Neural cell (in vitro differentiated cells): ENCODE results near the gene VWF. TPM values are rescaled to one million over a fixed set of nuclear protein-coding genes. Genes with fewer than 3 reads are reported as not detected.

Experiments
- H2AFZ ChIP-seq: fragments of 200-600, 300-800 bp; sonication (generic), shearing (Covaris generic); 2 replicates; pipeline ENCODE4 v1.6.0; 2014; ENCODE audit warnings: low read depth, mild to moderate bottlenecking, antibody characterized with exemption, low read length, moderate library complexity
- H3F3A ChIP-seq: fragments of 200-600 bp; shearing (Covaris generic); 2 replicates; pipeline ENCODE4 v1.6.1; 2016; ENCODE audit warnings: mild to moderate bottlenecking, moderate library complexity, mixed read lengths, antibody characterized with exemption, low read length; ENCODE audit not compliant: insufficient read depth, poor library complexity, severe bottlenecking
- H3K27ac ChIP-seq: fragments of 200-600, 300-800 bp; sonication (generic), shearing (Covaris generic); 2 replicates; pipeline ENCODE4 v1.5.1; 2014; ENCODE audit warnings: mild to moderate bottlenecking, low read length, moderate library complexity
- H3K27me3 ChIP-seq: fragments of 300-800, 200-600 bp; sonication (generic), shearing (Covaris generic); 2 replicates; pipeline ENCODE4 v1.6.0; 2014; ENCODE audit warnings: mild to moderate bottlenecking, low read depth, low read length, moderate library complexity; ENCODE audit not compliant: insufficient read depth
- H3K36me3 ChIP-seq: fragments of 300-800, 200-600 bp; sonication (generic), shearing (Covaris generic); 2 replicates; pipeline ENCODE4 v1.5.1; 2014; ENCODE audit warnings: mild to moderate bottlenecking, antibody characterized with exemption, low read length, moderate library complexity; ENCODE audit not compliant: insufficient read depth
- H3K4me2 ChIP-seq: fragments of 300-800, 200-600 bp; sonication (generic), shearing (Covaris generic); 2 replicates; pipeline ENCODE4 v1.6.0; 2014; ENCODE audit warnings: mild to moderate bottlenecking, low read length
- H3K4me3 ChIP-seq: fragments of 300-800, 200-600 bp; sonication (generic), shearing (Covaris generic); 2 replicates; pipeline ENCODE4 v1.5.1; 2014; ENCODE audit warnings: mild to moderate bottlenecking, low read length, moderate library complexity
- H3K79me2 ChIP-seq: fragments of 200-600 bp; shearing (Covaris generic); replicated peaks from 2 replicates; pipeline ENCODE4 v1.6.0; 2014; ENCODE audit warnings: mild to moderate bottlenecking, low read length, moderate library complexity; ENCODE audit not compliant: insufficient read depth
- H3K9ac ChIP-seq: fragments of 300-800, 200-600 bp; sonication (generic), shearing (Covaris generic); 2 replicates; pipeline ENCODE4 v1.6.1; 2016; ENCODE audit warnings: mild to moderate bottlenecking, low read length, mixed read lengths
- H3K9me2 ChIP-seq: fragments of 200-600 bp; shearing (Covaris generic); 2 replicates; pipeline ENCODE4 v1.6.1; 2016; ENCODE audit warnings: mild to moderate bottlenecking, low read length, mixed read lengths; ENCODE audit not compliant: insufficient read depth
- H3K9me3 ChIP-seq: fragments of 200-600, 300-800 bp; sonication (generic), shearing (Covaris generic); 2 replicates; pipeline ENCODE4 v1.6.1; 2016; ENCODE audit warnings: mild to moderate bottlenecking, mixed run types, low read length, moderate library complexity, mixed read lengths
- H4K20me1 ChIP-seq: fragments of 200-600 bp; shearing (Covaris generic); 2 replicates; pipeline ENCODE4 v1.6.1; 2016; ENCODE audit warnings: mild to moderate bottlenecking, mixed run types; ENCODE audit not compliant: insufficient read depth
- EP300 ChIP-seq: fragments of 450-650 bp; conservative IDR thresholded peaks from 2 replicates; pipeline ENCODE4 v1.6.1; 2014; ENCODE audit warnings: antibody characterized with exemption, mild to moderate bottlenecking, moderate library complexity; ENCODE audit not compliant: poor library complexity, severe bottlenecking
- EZH2 ChIP-seq: fragments of 200-600, 300-800 bp; shearing (Covaris generic), sonication (generic); IDR thresholded peaks from 2 replicates; pipeline ENCODE4 v1.6.1; 2014; ENCODE audit warnings: antibody characterized with exemption, low read length, borderline replicate concordance, mild to moderate bottlenecking; ENCODE audit not compliant: insufficient read depth, poor library complexity, severe bottlenecking
- MXI1 ChIP-seq: fragments of 450-650 bp; conservative IDR thresholded peaks from 2 replicates; pipeline ENCODE4 v1.6.1; 2014; ENCODE audit warnings: antibody characterized with exemption, mild to moderate bottlenecking; ENCODE audit not compliant: poor library complexity, severe bottlenecking
- POLR2AphosphoS5 ChIP-seq: IDR thresholded peaks from 2 replicates; pipeline ENCODE4 v1.6.1; 2012
- RAD21 ChIP-seq: fragments of 450-650 bp; conservative IDR thresholded peaks from 2 replicates; pipeline ENCODE4 v1.6.1; 2014; ENCODE audit warnings: antibody characterized with exemption, mild to moderate bottlenecking, moderate library complexity
- SMC3 ChIP-seq: fragments of 450-650 bp; conservative IDR thresholded peaks from 2 replicates; pipeline ENCODE4 v1.6.1; 2014; ENCODE audit warnings: antibody characterized with exemption, mild to moderate bottlenecking, moderate library complexity; ENCODE audit not compliant: poor library complexity
- TAF1 ChIP-seq: IDR thresholded peaks from 2 replicates; pipeline ENCODE4 v1.6.1; 2012; ENCODE audit warnings: low read depth
- polyA plus RNA-seq: library from polyadenylated mRNA; depleted of rRNA; stranded (reverse); fragments of >200 nt; gene quantifications from 2 replicates; pipeline ENCODE4 v1.2.3, GENCODE V29; 2014
- TF ChIP-seq, protein P1 (sequence below): IDR thresholded peaks from 2 replicates; pipeline ENCODE4 v1.6.1; 2012; ENCODE audit warnings: borderline replicate concordance
- TF ChIP-seq, protein P2 (sequence below): fragments of 450-650 bp; IDR thresholded peaks from 2 replicates; pipeline ENCODE4 v1.5.1; 2014; ENCODE audit warnings: antibody characterized with exemption, mild to moderate bottlenecking, moderate library complexity; ENCODE audit not compliant: poor library complexity, severe bottlenecking

Gene VWF
- polyA plus RNA-seq, 1 donor from 2014 or later: not detected

DNA sequence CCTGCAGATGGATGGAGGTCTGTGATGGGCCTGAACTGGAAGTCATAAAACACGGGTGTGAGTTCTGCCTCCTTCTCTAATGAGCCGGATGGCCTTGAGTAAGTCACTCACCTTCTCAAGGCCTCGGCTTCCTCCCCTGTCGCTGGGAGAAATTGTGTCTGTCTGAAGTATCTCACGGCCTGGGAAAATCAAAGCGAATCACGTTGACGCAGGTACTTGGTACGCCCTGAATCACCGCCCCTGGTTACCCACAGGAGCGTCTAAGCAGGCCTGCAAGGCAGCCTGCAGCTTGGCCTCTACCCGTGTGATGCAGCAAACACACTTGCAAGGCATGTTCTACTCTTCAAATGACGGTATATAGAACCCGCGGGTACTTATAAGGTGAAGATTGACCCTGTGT, 47.6 kb upstream of the VWF start:
- Histone ChIP-seq H3K27ac (no peak overlapping the region), H4K20me1 (no peaks in the 10 kb centered on the region), H3K79me2 (no peaks in the 10 kb centered on the region), H3F3A (no peaks in the 10 kb centered on the region), H2AFZ (no peak overlapping the region), H3K9ac (no peak overlapping the region), H3K4me2 (no peak overlapping the region), H3K9me2 (no peaks in the 10 kb centered on the region), H3K4me3 (no peak overlapping the region), H3K27me3 (no peaks in the 10 kb centered on the region), H3K36me3 (no peaks in the 10 kb centered on the region), H3K9me3 (no peaks in the 10 kb centered on the region)
- no peak for TF ChIP-seq POLR2AphosphoS5
- TF ChIP-seq RAD21: no peak
- TF ChIP-seq MXI1: no peak
- TF ChIP-seq, protein P1, sequence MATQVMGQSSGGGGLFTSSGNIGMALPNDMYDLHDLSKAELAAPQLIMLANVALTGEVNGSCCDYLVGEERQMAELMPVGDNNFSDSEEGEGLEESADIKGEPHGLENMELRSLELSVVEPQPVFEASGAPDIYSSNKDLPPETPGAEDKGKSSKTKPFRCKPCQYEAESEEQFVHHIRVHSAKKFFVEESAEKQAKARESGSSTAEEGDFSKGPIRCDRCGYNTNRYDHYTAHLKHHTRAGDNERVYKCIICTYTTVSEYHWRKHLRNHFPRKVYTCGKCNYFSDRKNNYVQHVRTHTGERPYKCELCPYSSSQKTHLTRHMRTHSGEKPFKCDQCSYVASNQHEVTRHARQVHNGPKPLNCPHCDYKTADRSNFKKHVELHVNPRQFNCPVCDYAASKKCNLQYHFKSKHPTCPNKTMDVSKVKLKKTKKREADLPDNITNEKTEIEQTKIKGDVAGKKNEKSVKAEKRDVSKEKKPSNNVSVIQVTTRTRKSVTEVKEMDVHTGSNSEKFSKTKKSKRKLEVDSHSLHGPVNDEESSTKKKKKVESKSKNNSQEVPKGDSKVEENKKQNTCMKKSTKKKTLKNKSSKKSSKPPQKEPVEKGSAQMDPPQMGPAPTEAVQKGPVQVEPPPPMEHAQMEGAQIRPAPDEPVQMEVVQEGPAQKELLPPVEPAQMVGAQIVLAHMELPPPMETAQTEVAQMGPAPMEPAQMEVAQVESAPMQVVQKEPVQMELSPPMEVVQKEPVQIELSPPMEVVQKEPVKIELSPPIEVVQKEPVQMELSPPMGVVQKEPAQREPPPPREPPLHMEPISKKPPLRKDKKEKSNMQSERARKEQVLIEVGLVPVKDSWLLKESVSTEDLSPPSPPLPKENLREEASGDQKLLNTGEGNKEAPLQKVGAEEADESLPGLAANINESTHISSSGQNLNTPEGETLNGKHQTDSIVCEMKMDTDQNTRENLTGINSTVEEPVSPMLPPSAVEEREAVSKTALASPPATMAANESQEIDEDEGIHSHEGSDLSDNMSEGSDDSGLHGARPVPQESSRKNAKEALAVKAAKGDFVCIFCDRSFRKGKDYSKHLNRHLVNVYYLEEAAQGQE: no peak
- TF ChIP-seq TAF1: no peak
- TF ChIP-seq SMC3: no peak
- no peak for TF ChIP-seq EZH2
- TF ChIP-seq, protein P2, sequence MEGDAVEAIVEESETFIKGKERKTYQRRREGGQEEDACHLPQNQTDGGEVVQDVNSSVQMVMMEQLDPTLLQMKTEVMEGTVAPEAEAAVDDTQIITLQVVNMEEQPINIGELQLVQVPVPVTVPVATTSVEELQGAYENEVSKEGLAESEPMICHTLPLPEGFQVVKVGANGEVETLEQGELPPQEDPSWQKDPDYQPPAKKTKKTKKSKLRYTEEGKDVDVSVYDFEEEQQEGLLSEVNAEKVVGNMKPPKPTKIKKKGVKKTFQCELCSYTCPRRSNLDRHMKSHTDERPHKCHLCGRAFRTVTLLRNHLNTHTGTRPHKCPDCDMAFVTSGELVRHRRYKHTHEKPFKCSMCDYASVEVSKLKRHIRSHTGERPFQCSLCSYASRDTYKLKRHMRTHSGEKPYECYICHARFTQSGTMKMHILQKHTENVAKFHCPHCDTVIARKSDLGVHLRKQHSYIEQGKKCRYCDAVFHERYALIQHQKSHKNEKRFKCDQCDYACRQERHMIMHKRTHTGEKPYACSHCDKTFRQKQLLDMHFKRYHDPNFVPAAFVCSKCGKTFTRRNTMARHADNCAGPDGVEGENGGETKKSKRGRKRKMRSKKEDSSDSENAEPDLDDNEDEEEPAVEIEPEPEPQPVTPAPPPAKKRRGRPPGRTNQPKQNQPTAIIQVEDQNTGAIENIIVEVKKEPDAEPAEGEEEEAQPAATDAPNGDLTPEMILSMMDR: no peak
- no peak for TF ChIP-seq EP300

DNA sequence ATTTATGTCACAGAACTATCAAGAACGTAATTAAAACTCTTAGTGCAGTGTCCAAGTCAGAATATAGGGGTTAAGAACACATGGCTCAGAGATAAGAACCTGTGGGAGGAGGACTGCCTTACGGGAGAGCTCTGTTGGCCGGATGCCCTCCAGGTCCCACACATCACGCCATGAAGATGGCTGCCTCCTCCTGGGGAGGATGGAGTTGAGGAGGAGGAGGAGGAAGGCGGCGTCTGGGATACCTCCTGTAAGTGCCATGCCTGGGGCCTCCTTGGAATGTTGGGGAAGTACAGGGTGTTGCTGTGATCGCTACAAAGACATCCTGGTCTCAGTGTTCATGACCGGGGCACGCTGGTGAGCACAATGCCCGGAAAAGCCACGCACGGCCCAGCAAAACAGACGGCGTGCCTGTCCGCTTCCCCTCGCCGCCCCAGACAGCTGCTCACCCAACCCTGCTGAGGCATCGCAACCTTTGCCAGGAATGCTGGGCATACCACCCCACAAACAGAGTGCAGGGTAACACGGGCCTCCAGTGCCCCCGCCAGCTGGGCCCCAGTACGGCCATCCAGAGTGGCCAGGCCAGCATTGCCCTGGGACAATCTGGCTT, 47.0 kb upstream of the VWF start:
- Histone ChIP-seq H3F3A (no peaks in the 10 kb centered on the region), H3K9ac (no peak overlapping the region), H3K9me3 (no peaks in the 10 kb centered on the region), H3K4me3 (no peak overlapping the region), H3K27me3 (no peaks in the 10 kb centered on the region), H3K9me2 (no peaks in the 10 kb centered on the region), H3K79me2 (no peaks in the 10 kb centered on the region), H3K27ac (no peak overlapping the region), H4K20me1 (no peaks in the 10 kb centered on the region), H2AFZ (no peak overlapping the region), H3K36me3 (no peaks in the 10 kb centered on the region), H3K4me2 (no peak overlapping the region)
- TF ChIP-seq, protein P2: no peak
- TF ChIP-seq TAF1: no peak
- no peak for TF ChIP-seq EP300
- TF ChIP-seq POLR2AphosphoS5: no peak
- TF ChIP-seq RAD21: no peak
- TF ChIP-seq EZH2: no peak
- TF ChIP-seq, protein P1: no peak
- TF ChIP-seq SMC3: no peak
- no peak for TF ChIP-seq MXI1
